IPS-20b (cell line): ENCODE results near the gene CALD1.

ENCODE experiments used
- H3K27ac ChIP-seq: one replicate; pipeline ENCODE4 v1.5.1; 2013; ENCODE audit warnings: low read length
- H3K27me3 ChIP-seq: 2 replicates; pipeline ENCODE4 v1.6.1; 2013; ENCODE audit warnings: mild to moderate bottlenecking, low read length, inconsistent platforms; ENCODE audit not compliant: insufficient read depth
- H3K36me3 ChIP-seq: 2 replicates; pipeline ENCODE4 v1.6.1; 2013; ENCODE audit warnings: low read depth, mild to moderate bottlenecking, inconsistent platforms, low read length, moderate library complexity; ENCODE audit not compliant: insufficient read depth
- H3K4me1 ChIP-seq: 2 replicates; pipeline ENCODE4 v1.6.1; 2013; ENCODE audit warnings: mild to moderate bottlenecking, control low read depth, inconsistent platforms, low read length, moderate library complexity; ENCODE audit not compliant: insufficient read depth
- H3K4me3 ChIP-seq: 2 replicates; pipeline ENCODE4 v1.5.1; 2013; ENCODE audit warnings: mild to moderate bottlenecking, low read length, inconsistent platforms
- H3K9ac ChIP-seq: 2 replicates; pipeline ENCODE4 v1.6.1; 2013; ENCODE audit warnings: low read depth, mild to moderate bottlenecking, inconsistent platforms, low read length, moderate library complexity
- H3K9me3 ChIP-seq: 2 replicates; pipeline ENCODE4 v1.6.1; 2013; ENCODE audit warnings: mild to moderate bottlenecking, low read depth, low read length, inconsistent platforms; ENCODE audit not compliant: insufficient read depth

Gene CALD1

DNA sequence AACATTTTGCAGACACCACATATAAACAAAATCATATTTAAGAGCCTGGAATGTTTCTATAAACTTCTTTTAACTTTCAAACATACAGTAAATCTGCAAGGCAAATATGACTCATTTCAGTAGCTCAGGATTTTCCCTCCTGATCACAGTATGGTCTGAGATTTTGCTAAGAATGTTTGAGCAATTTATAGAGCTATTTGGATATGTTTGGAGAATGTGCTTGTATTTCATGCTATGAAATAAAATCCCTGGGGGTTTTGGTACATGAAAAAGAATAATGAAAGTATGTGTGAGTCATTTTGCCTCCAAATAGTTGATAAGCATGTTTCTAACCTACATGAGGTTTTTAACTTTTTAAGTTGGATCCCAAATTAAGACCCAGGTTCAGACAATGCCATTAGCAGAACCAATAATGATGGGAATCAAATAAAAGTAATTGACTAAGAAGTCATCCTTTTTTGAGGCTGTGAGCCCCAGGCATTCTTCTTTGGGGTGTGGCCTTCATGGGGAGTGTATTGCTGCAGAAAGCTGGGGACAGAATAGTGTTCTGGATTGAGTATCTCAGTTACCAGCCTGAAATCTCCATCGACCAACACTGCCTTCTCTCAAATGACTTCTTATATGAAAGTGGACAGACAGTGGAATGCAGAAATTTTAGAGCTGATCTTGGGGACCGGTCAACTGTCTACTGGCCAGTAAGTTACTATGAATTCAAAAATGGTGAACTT, 140.8 kb downstream of the CALD1 start:
- Histone ChIP-seq H3K9ac (no peak overlapping the region), H3K27me3 (no peaks in the 10 kb centered on the region), H3K36me3 (no peaks in the 10 kb centered on the region), H3K27ac (no peak overlapping the region), H3K9me3 (no peaks in the 10 kb centered on the region), H3K4me3 (no peak overlapping the region), H3K4me1 (no peaks in the 10 kb centered on the region)

DNA sequence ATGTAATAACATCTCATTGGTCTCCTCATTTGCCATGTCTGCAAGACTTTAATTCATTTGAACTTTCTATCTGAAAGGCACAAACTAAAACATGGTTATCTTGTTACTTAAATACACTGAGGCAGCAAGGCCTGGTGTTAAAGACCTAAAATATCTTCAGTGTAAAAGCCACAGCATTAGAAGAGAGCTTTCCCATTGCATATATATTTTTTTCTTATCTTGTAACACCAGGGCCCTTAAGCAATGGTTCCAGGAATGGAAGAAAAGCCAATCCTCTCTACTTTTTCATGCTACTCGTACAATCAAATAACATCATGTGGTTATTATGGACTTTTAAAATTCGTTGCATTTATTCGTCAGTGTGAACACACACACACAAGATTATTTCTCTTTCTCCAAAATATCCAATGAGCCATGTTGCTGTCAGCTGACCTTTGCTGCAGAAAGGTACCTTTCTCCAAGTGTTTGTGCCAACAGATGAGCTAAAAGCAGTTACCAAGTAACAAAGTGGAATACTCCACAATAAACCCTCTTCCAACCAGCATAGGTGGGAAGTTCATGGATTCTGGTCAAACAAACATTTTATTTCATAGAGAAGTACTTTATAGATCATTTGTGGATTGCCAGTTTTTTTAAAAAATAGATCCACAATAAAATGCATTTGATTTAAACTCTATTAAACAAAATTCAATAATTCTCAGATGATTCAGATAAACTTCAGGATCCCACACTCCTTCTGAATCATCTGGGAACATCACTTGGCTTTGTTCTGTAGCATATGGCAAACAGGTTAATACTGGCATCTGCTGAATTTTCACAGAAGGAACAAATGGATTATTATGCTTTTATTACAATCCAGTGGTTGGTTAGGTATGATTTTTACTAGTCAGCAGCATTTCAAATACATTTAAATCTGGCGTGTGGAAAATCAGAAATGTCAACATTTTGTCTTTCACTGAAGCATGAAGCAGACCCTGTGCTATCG, 143.6 kb downstream of the CALD1 start:
- Histone ChIP-seq H3K4me1 (no peaks in the 10 kb centered on the region), H3K27ac (no peak overlapping the region), H3K27me3 (no peaks in the 10 kb centered on the region), H3K9me3 (no peaks in the 10 kb centered on the region), H3K4me3 (no peak overlapping the region), H3K9ac (no peak overlapping the region), H3K36me3 (no peaks in the 10 kb centered on the region)

DNA sequence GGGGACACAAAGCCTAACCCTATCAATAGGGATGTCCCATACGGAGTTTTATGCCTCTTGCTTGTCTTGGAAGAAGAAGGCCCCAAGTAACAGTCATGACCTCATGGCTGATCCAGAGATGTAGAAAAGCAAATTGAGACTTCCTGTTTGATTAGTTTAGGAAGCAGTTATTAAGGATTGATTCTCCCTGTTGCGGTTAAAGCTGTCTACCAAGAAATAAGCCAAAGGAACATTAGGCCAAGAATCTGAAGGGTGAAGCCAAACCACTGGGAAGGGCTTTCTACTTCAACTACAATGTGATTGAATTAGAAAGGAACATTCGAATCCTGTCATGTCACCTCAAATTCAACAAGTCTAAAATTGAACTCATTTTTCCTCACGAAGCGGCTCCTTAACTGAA, 146.3 kb downstream of the CALD1 start:
- no peak overlapping the region for H3K4me3 ChIP-seq
- H3K9me3 ChIP-seq, result no peaks in the 10 kb centered on the region
- H3K9ac ChIP-seq, result no peak overlapping the region
- H3K4me1 ChIP-seq, result no peaks in the 10 kb centered on the region
- no peak overlapping the region for H3K27ac ChIP-seq
- H3K36me3 ChIP-seq, result peaks cover 17% of the 10 kb centered on the region
- no peaks in the 10 kb centered on the region for H3K27me3 ChIP-seq

DNA sequence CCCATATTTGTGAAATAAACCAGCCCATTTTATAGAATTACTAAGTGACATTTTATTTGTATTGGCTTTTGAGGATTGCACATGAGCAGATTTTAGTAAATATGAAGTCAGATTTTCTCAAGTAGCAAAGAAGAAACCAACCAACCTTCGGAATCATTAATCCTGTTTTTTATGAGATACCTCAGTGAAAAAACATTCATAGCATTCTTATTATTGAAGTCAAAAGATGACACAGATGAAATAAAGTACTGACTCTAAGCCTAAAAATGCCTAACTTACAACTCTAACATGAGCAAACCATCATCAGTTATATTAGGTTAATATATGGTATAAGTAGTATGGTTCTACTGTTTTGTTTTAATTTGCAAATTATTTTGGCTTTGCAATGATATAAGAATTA, 147.0 kb downstream of the CALD1 start:
- no peaks in the 10 kb centered on the region for H3K27me3 ChIP-seq
- H3K9ac ChIP-seq, result no peak overlapping the region
- peaks cover 22% of the 10 kb centered on the region for H3K36me3 ChIP-seq
- H3K4me3 ChIP-seq, result no peak overlapping the region
- no peak overlapping the region for H3K27ac ChIP-seq
- H3K4me1 ChIP-seq, result no peaks in the 10 kb centered on the region
- no peaks in the 10 kb centered on the region for H3K9me3 ChIP-seq

- Histone ChIP-seq H3K4me3 (no peak overlapping the region), H3K9me3 (no peaks in the 10 kb centered on the region), H3K36me3 (peaks cover 28% of the 10 kb centered on the region), H3K9ac (no peak overlapping the region), H3K27me3 (no peaks in the 10 kb centered on the region), H3K27ac (no peak overlapping the region), H3K4me1 (no peaks in the 10 kb centered on the region)
Observed at GRCh38 chr7:134927076-134927475, 147.6 kb downstream of the CALD1 start.

GRCh38 chr7:134927723-134928122, 148.3 kb downstream of the CALD1 start:
- no peak overlapping the region for H3K4me3 ChIP-seq
- H3K27me3 ChIP-seq, result no peaks in the 10 kb centered on the region
- H3K4me1 ChIP-seq, result no peaks in the 10 kb centered on the region; the same call in 1 of the 2 replicates
- no peak overlapping the region for H3K27ac ChIP-seq
- H3K9ac ChIP-seq, result no peak overlapping the region
- H3K36me3 ChIP-seq, result peaks cover 34% of the 10 kb centered on the region
- H3K9me3 ChIP-seq, result no peaks in the 10 kb centered on the region

DNA sequence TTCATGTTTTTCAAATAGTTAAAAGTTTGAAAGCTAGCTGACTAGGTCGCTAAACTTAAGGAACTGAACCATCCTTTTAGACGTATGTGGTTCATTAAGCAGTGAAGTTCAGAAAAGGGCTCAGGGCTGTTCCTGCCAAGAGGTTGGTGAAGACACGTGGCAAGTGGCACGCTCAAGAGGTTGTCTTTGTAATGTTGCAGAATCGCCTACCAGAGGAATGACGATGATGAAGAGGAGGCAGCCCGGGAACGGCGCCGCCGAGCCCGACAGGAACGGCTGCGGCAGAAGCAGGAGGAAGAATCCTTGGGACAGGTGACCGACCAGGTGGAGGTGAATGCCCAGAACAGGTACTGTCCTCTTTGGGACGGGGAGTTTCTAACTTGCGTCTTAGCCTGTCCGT, 149.1 kb downstream of the CALD1 start:
- Histone ChIP-seq H3K9me3 (no peaks in the 10 kb centered on the region), H3K4me3 (no peak overlapping the region), H3K36me3 (peaks cover 42% of the 10 kb centered on the region), H3K9ac (no peak overlapping the region), H3K4me1 (no peaks in the 10 kb centered on the region; the same call in 1 of the 2 replicates), H3K27ac (no peak overlapping the region), H3K27me3 (no peaks in the 10 kb centered on the region)

DNA sequence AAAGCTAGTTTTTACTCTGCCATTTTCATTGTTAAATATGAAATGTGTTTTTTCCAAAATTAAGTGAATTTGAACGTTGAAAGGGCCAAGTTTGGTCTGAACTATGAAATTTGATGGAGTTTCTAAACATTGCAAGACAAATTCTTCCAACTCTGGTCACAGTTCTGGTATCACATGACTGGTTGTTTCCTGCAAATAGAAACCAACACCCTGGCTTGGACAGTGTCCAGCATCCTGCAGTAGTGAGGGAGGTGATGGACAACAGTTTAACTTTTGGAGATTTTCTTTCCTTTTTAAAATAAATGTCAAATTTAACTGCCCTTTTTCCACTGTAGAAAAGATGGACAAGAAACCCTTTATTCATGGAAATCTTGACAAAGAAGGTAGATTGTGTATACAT, 152.1 kb downstream of the CALD1 start:
- no peaks in the 10 kb centered on the region for H3K27me3 ChIP-seq
- no peak overlapping the region for H3K27ac ChIP-seq
- H3K9ac ChIP-seq, result no peak overlapping the region
- H3K4me3 ChIP-seq, result no peak overlapping the region
- no peaks in the 10 kb centered on the region; the same call in 1 of the 2 replicates for H3K4me1 ChIP-seq
- peaks cover 69% of the 10 kb centered on the region for H3K36me3 ChIP-seq
- no peaks in the 10 kb centered on the region for H3K9me3 ChIP-seq

DNA sequence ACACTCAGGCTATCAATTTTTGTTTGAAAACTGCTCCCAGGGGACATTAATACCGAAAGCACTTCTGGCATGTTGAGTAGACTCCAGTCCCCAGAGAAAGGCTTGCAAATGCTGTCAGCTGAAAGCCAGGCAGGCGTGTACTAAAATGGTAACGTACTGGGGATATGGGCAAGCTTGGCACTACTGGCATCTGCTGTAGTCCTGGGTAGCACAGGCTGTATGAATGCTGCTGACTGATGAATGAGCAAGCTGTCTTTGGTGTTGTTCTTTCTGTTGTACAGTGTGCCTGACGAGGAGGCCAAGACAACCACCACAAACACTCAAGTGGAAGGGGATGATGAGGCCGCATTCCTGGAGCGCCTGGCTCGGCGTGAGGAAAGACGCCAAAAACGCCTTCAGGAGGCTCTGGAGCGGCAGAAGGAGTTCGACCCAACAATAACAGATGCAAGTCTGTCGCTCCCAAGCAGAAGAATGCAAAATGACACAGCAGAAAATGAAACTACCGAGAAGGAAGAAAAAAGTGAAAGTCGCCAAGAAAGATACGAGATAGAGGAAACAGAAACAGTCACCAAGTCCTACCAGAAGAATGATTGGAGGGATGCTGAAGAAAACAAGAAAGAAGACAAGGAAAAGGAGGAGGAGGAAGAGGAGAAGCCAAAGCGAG, 153.4 kb downstream of the CALD1 start:
- Histone ChIP-seq H3K4me3 (no peak overlapping the region), H3K27me3 (no peaks in the 10 kb centered on the region), H3K27ac (no peak overlapping the region), H3K36me3 (peaks cover 71% of the 10 kb centered on the region), H3K4me1 (no peaks in the 10 kb centered on the region; the same call in 1 of the 2 replicates), H3K9me3 (no peaks in the 10 kb centered on the region), H3K9ac (no peak overlapping the region)

DNA sequence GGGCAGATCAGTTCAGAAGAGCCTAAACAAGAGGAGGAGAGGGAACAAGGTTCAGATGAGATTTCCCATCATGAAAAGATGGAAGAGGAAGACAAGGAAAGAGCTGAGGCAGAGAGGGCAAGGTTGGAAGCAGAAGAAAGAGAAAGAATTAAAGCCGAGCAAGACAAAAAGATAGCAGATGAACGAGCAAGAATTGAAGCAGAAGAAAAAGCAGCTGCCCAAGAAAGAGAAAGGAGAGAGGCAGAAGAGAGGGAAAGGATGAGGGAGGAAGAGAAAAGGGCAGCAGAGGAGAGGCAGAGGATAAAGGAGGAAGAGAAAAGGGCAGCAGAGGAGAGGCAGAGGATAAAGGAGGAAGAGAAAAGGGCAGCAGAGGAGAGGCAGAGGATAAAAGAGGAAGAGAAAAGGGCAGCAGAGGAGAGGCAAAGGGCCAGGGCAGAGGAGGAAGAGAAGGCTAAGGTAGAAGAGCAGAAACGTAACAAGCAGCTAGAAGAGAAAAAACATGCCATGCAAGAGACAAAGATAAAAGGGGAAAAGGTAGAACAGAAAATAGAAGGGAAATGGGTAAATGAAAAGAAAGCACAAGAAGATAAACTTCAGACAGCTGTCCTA, 154.1 kb downstream of the CALD1 start:
- H3K9ac ChIP-seq, result no peak overlapping the region
- H3K4me3 ChIP-seq, result no peak overlapping the region
- H3K27ac ChIP-seq, result no peak overlapping the region
- H3K4me1 ChIP-seq, result no peaks in the 10 kb centered on the region; the same call in 1 of the 2 replicates
- H3K9me3 ChIP-seq, result no peaks in the 10 kb centered on the region
- H3K36me3 ChIP-seq, result peaks cover 70% of the 10 kb centered on the region
- no peaks in the 10 kb centered on the region for H3K27me3 ChIP-seq

DNA sequence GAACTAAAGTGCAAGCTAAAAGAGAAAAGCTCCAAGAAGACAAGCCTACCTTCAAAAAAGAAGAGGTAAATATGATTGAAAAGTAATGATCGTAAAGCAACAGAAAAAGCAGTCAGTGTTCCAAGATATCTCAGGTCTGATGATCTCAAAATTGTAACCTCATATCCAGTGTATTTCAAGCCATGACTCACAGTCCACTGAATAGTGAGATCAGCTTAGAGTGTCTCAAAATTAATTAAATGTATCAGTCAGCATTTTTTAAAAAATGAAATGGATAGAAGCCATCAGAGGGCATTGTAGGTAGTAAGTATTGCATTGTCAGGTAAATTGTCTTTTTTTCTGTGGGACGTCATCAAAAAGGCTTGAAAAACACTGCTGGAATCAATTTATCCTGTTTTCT, 156.3 kb downstream of the CALD1 start:
- Histone ChIP-seq H3K27ac (no peak overlapping the region), H3K36me3 (peaks cover 54% of the 10 kb centered on the region), H3K4me3 (no peak overlapping the region), H3K4me1 (peaks cover 1% of the 10 kb centered on the region; the same call in 1 of the 2 replicates), H3K9ac (no peak overlapping the region), H3K9me3 (no peaks in the 10 kb centered on the region), H3K27me3 (no peaks in the 10 kb centered on the region)
